ENCODE results near the gene RAB19. TPM values are rescaled to one million over a fixed set of nuclear protein-coding genes. Genes with fewer than 3 reads are reported as not detected.

Gene RAB19
- total and polyA plus RNA-seq, 5 donors: not detected

DNA sequence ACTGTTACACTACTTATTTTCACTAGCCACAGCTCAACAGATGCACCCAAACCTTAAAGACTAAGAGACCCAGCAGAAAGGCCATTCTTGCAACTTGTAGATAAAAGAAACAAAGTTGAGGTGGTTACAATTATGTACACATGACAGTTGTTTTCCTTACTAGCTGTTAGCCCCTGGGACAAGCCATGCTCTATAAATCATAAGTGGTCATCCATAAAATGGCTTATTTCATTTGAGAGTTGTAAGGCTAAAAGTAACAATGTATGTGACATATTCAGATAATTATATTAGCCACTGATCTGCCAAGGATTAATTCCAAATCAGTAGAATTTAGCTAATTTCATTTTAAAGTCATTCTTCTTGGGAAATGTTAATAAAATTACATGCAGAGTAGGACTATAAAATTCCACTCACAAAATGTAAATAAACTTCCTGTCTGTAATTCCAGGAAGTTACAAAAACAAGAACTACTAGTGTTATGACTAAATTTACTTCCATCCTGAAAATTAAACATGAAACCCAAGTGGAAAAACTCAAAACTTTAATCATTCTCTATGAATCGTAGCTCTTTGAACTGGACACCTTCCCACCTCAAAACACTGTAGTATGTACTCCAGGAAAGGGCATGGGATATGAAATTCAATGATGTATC, 18.8 kb upstream of the RAB19 start:
- ATAC-seq: no peak
- DNase-seq: no peak
- intact Hi-C loops (cut with DNase I): no loop called here
- Histone ChIP-seq H3K27me3 (ENCODE audit: control insufficient read depth, insufficient read depth) (no peaks in the 10 kb centered on the region), H3K9me3 (ENCODE audit: control insufficient read depth, low read length) (no peaks in the 10 kb centered on the region), H3K4me1 (ENCODE audit: control insufficient read depth, insufficient read depth, low read length) (no peaks in the 10 kb centered on the region), H3K27ac (ENCODE audit: low read length) (no peak overlapping the region), H3K4me3 (ENCODE audit: low read length) (no peak overlapping the region)
- 73% methylated on average over 1 of the region's 1 CpG for WGBS

DNA sequence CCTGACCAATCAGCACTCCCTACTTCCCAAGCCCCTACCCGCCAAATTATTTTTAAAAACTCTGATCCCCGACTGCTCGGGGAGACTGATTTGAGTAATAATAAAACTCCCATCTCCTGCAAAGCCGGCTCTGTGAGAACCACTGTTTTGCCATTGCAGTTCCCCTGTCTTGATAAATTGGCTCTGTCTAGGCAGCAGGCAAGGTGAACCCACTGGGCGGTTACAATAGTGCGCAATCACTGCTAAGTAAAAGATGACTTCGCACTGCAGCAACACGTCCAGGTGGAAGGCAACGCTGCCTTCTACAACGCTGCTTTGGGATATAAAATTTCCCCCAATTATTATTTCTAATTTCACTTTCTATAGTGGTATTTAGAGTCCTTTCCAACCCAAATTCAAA, 14.4 kb upstream of the RAB19 start:
- Histone ChIP-seq H3K9me3 (ENCODE audit: control insufficient read depth, low read length) (no peaks in the 10 kb centered on the region), H3K27ac (ENCODE audit: low read length) (no peak overlapping the region), H3K27me3 (ENCODE audit: control insufficient read depth, insufficient read depth) (no peaks in the 10 kb centered on the region), H3K4me3 (ENCODE audit: low read length) (no peak overlapping the region), H3K4me1 (ENCODE audit: control insufficient read depth, insufficient read depth, low read length) (peaks cover 6% of the 10 kb centered on the region)
- 87% methylated on average over 10 of the region's 10 CpGs for WGBS
- DNase-seq: no peak
- intact Hi-C loops (cut with DNase I): no loop called here
- ATAC-seq: no peak

DNA sequence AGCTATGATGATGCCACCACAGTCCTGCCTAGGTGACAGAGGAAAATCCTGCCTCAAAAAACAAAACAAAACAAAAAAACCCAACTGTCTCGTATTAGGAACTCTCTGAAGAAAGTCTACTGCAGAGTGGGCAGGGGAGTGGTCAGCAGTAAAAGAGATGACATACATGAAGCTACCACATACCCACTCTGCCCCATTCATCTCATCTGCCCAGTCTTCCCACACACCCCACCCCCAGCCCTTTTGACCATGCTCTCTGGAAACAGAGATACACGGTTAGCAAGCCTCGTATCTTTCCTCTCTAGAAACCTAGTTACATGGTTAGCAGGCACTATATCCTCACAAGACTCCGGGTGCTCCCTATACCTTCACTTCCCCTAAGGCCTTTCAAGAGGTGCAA, 13.8 kb upstream of the RAB19 start:
- ATAC-seq (peak in 1 of 2 donors; percentile 32), DNase-seq (no peak)
- Histone ChIP-seq H3K27me3 (ENCODE audit: control insufficient read depth, insufficient read depth) (no peaks in the 10 kb centered on the region), H3K27ac (ENCODE audit: low read length) (no peak overlapping the region), H3K4me1 (ENCODE audit: control insufficient read depth, insufficient read depth, low read length) (peaks cover 6% of the 10 kb centered on the region), H3K4me3 (ENCODE audit: low read length) (no peak overlapping the region), H3K9me3 (ENCODE audit: control insufficient read depth, low read length) (no peaks in the 10 kb centered on the region)
- 74% methylated on average over 4 of the region's 4 CpGs for WGBS
- intact Hi-C loops (cut with DNase I): no loop called here

DNA sequence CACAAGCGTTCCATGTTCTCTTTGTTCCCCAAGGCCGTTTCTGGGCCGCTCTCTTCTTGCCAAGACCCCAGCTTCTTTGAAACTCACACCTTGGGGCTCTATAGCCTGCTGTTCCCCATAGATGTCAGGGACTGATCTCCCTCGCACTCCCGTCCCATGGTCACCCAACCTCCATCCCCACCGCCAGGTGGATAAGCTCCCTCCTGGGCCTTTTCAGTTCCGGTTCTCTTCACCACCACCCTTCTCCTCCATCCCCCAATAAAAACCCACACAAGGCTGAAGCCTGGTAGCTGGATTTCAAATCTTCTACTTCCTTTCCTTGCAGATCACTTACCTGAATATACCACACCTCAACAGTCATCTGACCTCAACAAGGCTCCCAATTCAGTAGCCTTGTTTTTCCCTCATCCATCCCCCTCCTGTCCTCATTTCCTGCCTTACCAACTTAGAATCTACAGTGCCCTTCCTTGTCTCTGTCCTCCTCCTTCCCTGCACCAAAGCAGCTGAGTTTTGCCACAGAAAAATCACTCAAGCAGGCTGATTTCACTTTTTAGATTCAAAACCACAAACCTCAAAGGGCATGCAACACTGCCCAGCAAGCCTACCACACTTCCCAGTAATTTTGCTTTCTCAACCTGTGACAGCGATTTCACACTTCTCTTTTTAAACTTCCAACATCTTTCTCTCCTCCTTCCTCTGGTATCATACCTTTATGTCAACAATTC, 13.2 kb upstream of the RAB19 start:
- 85% methylated on average over 8 of the region's 8 CpGs for WGBS
- H3K4me1 ChIP-seq (ENCODE audit: control insufficient read depth, insufficient read depth, low read length): peaks cover 6% of the 10 kb centered on the region
- ATAC-seq (peak; percentile 30), DNase-seq (no peak)
- H3K27me3 ChIP-seq (ENCODE audit: control insufficient read depth, insufficient read depth): no peaks in the 10 kb centered on the region
- H3K4me3 ChIP-seq (ENCODE audit: low read length): no peak overlapping the region
- intact Hi-C loops (cut with DNase I): no loop called here
- H3K9me3 ChIP-seq (ENCODE audit: control insufficient read depth, low read length): no peaks in the 10 kb centered on the region
- no peak overlapping the region for H3K27ac ChIP-seq (ENCODE audit: low read length)

DNA sequence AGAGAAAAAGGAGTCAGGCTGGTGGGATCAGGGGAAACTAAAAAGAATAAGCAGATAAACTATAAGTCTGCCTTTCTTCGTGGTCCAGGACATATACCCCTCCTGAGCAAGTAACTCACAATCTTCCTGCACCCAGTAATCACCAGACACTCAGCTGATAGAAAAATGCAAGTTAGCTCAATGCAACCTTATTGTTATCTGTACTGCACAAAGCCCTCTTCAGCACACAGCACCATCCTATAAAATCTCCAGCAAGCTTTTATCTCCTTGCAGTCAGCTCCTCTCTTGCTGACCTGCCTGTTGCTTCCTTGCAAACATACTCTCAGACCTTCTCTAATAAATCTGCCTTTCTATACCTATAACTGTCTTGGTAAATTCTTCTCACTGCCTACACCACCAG, 12.2 kb upstream of the RAB19 start:
- DNase-seq (no peak), ATAC-seq (no peak)
- peaks cover 6% of the 10 kb centered on the region for H3K4me1 ChIP-seq (ENCODE audit: control insufficient read depth, insufficient read depth, low read length)
- H3K9me3 ChIP-seq (ENCODE audit: control insufficient read depth, low read length): no peaks in the 10 kb centered on the region
- 44% methylated on average over 1 of the region's 1 CpG for WGBS
- no peaks in the 10 kb centered on the region for H3K27me3 ChIP-seq (ENCODE audit: control insufficient read depth, insufficient read depth)
- no peak overlapping the region for H3K4me3 ChIP-seq (ENCODE audit: low read length)
- intact Hi-C loops (cut with DNase I): no loop called here
- no peak overlapping the region for H3K27ac ChIP-seq (ENCODE audit: low read length)

DNA sequence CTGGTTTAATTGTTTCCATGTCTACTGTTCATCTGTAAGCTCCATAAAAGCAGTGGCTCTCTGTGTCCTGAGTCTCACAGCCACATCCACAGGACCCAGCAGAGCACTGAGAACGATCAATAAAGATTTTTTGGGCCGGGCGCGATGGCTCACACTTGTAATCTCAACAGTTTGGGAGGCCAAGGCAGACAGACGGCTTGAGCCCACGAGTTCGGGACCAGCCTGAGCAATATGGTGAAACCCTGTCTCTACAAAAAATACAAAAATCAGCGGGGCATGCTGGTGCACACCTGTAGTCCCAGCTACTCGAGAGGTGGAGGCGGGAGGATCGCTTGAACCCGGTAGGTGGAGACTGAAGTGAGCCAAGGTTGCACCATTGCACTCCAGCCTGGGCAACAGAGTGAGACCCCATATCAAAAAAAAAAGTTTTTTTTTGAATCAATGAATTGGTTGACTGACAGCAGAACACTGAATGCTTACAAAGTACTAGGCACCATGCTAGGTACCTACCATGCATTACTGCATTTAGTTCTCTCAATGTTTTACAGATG, 10.0 kb upstream of the RAB19 start:
- no peak for ATAC-seq
- peaks cover 6% of the 10 kb centered on the region for H3K4me1 ChIP-seq (ENCODE audit: control insufficient read depth, insufficient read depth, low read length)
- H3K27ac ChIP-seq (ENCODE audit: low read length): no peak overlapping the region
- no peak overlapping the region for H3K4me3 ChIP-seq (ENCODE audit: low read length)
- no peaks in the 10 kb centered on the region for H3K27me3 ChIP-seq (ENCODE audit: control insufficient read depth, insufficient read depth)
- intact Hi-C loops (cut with DNase I): no loop called here
- H3K9me3 ChIP-seq (ENCODE audit: control insufficient read depth, low read length): no peaks in the 10 kb centered on the region
- 98% methylated on average over 12 of the region's 12 CpGs for WGBS
- no peak for DNase-seq

DNA sequence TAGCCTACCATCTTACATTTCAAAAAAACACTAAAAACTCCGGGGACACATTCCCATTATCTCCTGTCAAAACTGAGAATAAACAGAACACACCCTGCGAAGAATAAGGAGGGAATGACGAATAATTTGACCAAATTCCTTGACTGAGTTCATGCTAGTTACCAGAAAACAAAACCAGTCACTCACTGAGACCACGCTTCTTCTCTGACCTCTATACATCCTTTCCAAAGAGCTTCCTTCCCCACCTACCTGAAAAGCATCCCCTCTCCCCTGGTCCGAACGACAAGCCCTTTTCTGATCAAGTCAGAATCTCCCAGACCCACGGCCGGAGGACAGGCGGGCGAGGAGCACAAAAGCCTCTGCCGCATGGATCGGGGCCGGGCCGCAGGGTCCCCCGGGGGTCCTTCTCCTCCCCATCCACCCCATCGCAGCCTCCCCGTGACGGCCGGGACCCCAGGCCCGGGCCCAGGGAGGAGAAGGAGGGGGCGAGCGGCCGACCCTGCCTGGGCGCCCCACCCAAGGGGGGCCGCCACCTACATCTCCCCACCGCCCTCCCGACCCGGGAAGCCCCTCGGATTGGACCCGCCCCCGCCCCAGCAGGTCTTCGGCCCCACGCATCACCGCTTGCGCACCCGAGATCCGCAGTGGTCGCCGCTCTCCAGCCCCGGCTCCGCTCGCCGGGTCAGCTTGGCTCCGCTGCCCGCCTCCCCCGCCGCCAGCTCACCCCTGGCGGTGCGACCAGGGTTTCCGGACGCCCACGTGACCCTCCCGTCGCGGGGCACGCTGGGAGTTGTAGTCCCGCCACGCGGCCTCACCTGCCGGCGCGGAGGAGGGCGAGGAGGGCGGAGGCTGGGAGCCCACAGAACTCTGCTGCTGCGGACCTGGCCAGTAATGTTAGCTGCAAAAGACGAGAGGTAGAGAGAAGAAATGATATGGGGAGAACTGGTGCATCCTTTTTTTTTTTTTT, 5.8 kb upstream of the RAB19 start, which contains the start of gene SLC37A3:
SLC37A3 (minus strand) TSS at position 747 of the 967 bp plus-strand sequence. CDS start 16,004 bp downstream, outside the sequence.
- intact Hi-C loops (cut with DNase I): no loop called here
- Histone ChIP-seq H3K4me3 (ENCODE audit: low read length) (peak within 1 kb of the TSS; percentile 59), H3K27me3 (ENCODE audit: control insufficient read depth, insufficient read depth) (peaks cover 3% of the 10 kb centered on the region), H3K27ac (ENCODE audit: low read length) (peak within 1 kb of the TSS; percentile 15), H3K4me1 (ENCODE audit: control insufficient read depth, insufficient read depth, low read length) (no peaks in the 10 kb centered on the region), H3K9me3 (ENCODE audit: control insufficient read depth, low read length) (no peaks in the 10 kb centered on the region)
- DNase-seq (peak; percentile 86 to 94 (median 94)), ATAC-seq (peak; percentile 98)
- WGBS: 1% methylated on average over 66 of the region's 66 CpGs

DNA sequence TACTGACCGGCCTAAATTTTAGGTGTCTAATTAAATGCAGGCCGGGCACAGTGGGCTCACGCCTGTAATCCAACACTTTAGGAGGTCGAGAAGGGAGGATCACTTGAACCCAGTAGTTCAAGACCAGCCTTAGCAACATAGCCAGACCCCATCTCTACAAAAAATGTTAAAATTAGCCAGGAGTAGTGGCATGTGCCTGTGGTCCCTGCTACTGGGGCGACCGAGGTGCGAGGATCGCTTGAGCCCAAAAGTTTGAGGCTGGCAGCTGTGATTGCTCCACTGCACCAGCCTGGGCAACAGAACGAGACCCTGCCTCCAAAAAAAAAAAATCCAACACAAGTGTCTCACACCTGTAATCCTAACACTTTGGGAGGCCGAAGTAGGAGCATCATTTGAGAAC, 5.0 kb upstream of the RAB19 start:
- intact Hi-C loops (cut with DNase I): no loop called here
- WGBS: 72% methylated on average over 10 of the region's 10 CpGs
- Histone ChIP-seq H3K4me3 (ENCODE audit: low read length) (no peak overlapping the region), H3K4me1 (ENCODE audit: control insufficient read depth, insufficient read depth, low read length) (no peaks in the 10 kb centered on the region), H3K9me3 (ENCODE audit: control insufficient read depth, low read length) (no peaks in the 10 kb centered on the region), H3K27me3 (ENCODE audit: control insufficient read depth, insufficient read depth) (peaks cover 3% of the 10 kb centered on the region), H3K27ac (ENCODE audit: low read length) (no peak overlapping the region)
- DNase-seq (no peak), ATAC-seq (no peak)

DNA sequence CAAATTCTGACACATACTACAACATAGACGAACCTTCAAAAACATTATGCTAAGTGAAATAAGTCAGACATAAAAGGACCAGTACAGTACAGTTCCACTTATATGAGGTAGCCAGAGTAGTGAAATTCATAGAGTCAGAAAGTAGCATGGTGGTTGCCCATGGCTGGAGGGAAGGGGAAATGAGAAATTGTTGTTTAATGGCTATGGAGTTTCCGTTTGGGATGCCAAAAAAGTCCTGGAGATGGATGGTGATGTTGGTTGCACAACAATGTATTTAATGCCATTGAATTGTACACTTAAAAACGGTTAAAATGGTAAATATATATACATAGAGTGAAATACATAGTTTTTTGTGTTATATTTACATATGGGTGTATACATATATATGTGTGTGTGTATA, 3.5 kb upstream of the RAB19 start:
- intact Hi-C loops (cut with DNase I): no loop called here
- DNase-seq (no peak), ATAC-seq (no peak)
- 82% methylated on average over 3 of the region's 3 CpGs for WGBS
- no peaks in the 10 kb centered on the region for H3K9me3 ChIP-seq (ENCODE audit: control insufficient read depth, low read length)
- H3K4me1 ChIP-seq (ENCODE audit: control insufficient read depth, insufficient read depth, low read length): no peaks in the 10 kb centered on the region
- H3K4me3 ChIP-seq (ENCODE audit: low read length): no peak overlapping the region
- peaks cover 3% of the 10 kb centered on the region for H3K27me3 ChIP-seq (ENCODE audit: control insufficient read depth, insufficient read depth)
- H3K27ac ChIP-seq (ENCODE audit: low read length): no peak overlapping the region

DNA sequence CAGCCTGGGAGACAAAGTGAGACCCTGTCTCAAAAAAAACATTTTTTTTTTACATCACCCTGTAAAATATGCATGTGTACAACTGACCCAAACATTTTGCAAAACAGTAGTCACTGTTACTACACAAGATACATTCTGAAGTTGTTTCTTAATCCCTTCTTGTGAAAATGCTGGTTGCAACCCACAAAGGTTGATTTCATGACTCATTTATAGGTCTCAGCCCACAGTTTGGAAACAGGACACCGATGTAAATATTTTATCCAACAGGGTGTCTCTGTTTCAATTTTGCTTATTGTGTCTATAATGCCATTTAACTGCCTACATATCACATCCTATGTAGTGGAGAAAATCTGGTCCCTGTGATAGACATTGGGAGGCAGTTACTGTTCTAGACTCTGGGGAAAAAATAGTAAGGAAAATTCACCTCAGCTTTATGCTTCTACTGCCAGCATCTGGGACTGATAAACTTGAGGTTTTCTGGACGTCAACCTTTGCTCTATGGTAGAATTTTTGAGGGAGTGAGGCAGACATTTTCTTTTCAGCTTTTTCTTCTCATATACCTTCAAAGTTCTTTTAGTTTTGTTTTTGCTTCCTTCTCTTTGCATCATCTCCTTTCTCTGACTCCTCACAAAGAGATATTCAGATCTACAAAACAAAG, 1.6 kb upstream of the RAB19 start:
- DNase-seq: no peak
- H3K4me1 ChIP-seq (ENCODE audit: control insufficient read depth, insufficient read depth, low read length): no peaks in the 10 kb centered on the region
- WGBS: 69% methylated on average over 2 of the region's 2 CpGs
- H3K27me3 ChIP-seq (ENCODE audit: control insufficient read depth, insufficient read depth): peaks cover 3% of the 10 kb centered on the region
- ATAC-seq: no peak
- no peak overlapping the region for H3K27ac ChIP-seq (ENCODE audit: low read length)
- H3K9me3 ChIP-seq (ENCODE audit: control insufficient read depth, low read length): no peaks in the 10 kb centered on the region
- intact Hi-C loops (cut with DNase I): no loop called here
- no peak overlapping the region for H3K4me3 ChIP-seq (ENCODE audit: low read length)
